ENCODE measurements around the gene GRIN1. TPM values are rescaled to one million over a fixed set of nuclear protein-coding genes. Genes with fewer than 3 reads are reported as not detected.
A peak's percentile ranks its signal among the peaks of the same experiment; 100 is the strongest.

GRIN1 gene
- total and polyA plus RNA-seq, 4 donors = 0.06 to 0.51 (median 0.34) TPM

DNA sequence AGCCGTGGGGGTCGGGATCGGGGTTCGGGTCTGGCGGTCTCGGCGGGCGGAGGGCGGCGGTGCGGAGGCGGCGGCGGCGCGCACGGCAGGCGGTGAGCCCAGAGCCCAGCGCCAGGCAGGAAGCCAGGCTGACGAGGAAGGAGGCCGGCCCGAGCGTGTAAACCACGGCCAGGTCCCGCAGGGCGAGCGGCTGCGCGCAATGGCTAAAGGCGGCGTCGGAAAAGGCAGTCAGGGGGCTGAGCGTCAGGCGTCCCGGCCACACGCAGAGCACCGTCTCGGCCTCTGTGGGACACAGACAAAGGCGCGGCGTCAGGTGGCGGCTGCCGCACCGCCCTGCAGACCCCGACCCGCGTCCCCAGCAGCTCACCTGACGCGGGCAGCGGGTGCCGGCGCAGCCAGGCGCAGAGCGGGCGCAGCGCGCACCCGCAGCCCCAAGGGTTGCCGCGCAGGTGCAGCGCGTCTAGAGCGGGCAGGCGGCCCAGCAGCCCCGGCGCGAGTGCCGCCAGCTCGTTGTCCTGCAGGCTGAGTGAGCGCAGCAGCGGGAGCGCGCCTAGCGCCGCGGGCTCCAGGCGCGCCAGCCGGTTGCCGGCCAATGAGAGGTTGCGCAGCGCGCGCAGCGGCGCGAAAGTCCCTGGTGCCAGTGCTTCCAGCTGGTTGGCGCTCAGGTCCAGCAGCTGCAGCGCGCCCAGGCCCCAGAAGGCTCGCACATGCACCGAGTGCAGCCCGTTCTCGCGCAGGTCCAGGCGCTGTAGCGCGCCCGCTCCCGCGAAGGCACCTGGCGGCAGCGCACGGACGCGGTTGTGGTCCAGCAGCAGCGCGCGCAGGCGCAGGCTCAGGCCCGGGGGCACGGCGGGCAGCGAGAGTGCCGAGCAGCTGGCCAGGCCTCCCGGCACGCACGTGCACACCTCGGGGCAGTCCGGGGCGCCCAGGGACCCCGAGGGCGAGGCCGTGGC, 30.2 kb downstream of the GRIN1 start:
- 0 to 1% methylated on average over 81 to 124 of the region's 124 CpGs for WGBS, 2 donors
- Histone ChIP-seq H3K9me3 (ENCODE audit: control insufficient read depth in 4 of 4, insufficient read depth in 3 of 4, low read length in 3 of 4) (no peaks in the 10 kb centered on the region), H3K4me3 (no peak overlapping the region), H3K4me1 (ENCODE audit: control insufficient read depth in 5 of 5, insufficient read depth in 5 of 5, low read length in 5 of 5) (peaks cover 0 to 16% (median 0%) of the 10 kb centered on the region in 5 donors), H3K9ac (ENCODE audit: insufficient read depth in 1 of 2, low read length in 2 of 2) (no peak overlapping the region), H3K27ac (ENCODE audit: low read depth in 1 of 2, low read length in 1 of 2) (no peak overlapping the region), H3K36me3 (ENCODE audit: control insufficient read depth in 4 of 4, insufficient read depth in 4 of 4, low read length in 4 of 4) (no peaks in the 10 kb centered on the region), H3K27me3 (ENCODE audit: control insufficient read depth in 3 of 3, insufficient read depth in 3 of 3, low read length in 2 of 3) (peaks cover 9 to 40% (median 23%) of the 10 kb centered on the region in 3 donors)
- DNase-seq (peak; percentile 44 to 73 (median 46)), ATAC-seq (ENCODE audit: insufficient read depth, low FRiP score) (no peak)
- TF ChIP-seq, protein P1, sequence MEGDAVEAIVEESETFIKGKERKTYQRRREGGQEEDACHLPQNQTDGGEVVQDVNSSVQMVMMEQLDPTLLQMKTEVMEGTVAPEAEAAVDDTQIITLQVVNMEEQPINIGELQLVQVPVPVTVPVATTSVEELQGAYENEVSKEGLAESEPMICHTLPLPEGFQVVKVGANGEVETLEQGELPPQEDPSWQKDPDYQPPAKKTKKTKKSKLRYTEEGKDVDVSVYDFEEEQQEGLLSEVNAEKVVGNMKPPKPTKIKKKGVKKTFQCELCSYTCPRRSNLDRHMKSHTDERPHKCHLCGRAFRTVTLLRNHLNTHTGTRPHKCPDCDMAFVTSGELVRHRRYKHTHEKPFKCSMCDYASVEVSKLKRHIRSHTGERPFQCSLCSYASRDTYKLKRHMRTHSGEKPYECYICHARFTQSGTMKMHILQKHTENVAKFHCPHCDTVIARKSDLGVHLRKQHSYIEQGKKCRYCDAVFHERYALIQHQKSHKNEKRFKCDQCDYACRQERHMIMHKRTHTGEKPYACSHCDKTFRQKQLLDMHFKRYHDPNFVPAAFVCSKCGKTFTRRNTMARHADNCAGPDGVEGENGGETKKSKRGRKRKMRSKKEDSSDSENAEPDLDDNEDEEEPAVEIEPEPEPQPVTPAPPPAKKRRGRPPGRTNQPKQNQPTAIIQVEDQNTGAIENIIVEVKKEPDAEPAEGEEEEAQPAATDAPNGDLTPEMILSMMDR (IDR thresholded peaks at IDR 0.05; ENCODE audit: control extremely low read depth, extremely low read depth) = no peak

GRCh38 chr9:137169896-137170358, 31.0 kb downstream of the GRIN1 start, which contains the start of gene LRRC26:
LRRC26 (minus strand) TSS chr9:137170051; CDS start chr9:137169943, 108 bp downstream.
- Histone ChIP-seq H3K9me3 (ENCODE audit: control insufficient read depth in 4 of 4, insufficient read depth in 3 of 4, low read length in 3 of 4) (no peaks in the 10 kb centered on the region), H3K4me1 (ENCODE audit: control insufficient read depth in 5 of 5, insufficient read depth in 5 of 5, low read length in 5 of 5) (peaks cover 0 to 17% (median 0%) of the 10 kb centered on the region in 5 donors), H3K9ac (ENCODE audit: insufficient read depth in 1 of 2, low read length in 2 of 2) (no peak within 1 kb of the TSS), H3K4me3 (no peak within 1 kb of the TSS), H3K27me3 (ENCODE audit: control insufficient read depth in 3 of 3, insufficient read depth in 3 of 3, low read length in 2 of 3) (peaks cover 9 to 37% (median 21%) of the 10 kb centered on the region in 3 donors), H3K27ac (ENCODE audit: low read depth in 1 of 2, low read length in 1 of 2) (no peak within 1 kb of the TSS), H3K36me3 (ENCODE audit: control insufficient read depth in 4 of 4, insufficient read depth in 4 of 4, low read length in 4 of 4) (no peaks in the 10 kb centered on the region)
- 11 to 23% methylated on average over 30 to 41 of the region's 41 CpGs for WGBS, 2 donors
- TF ChIP-seq, protein P1 (IDR thresholded peaks at IDR 0.05; ENCODE audit: control extremely low read depth, extremely low read depth) = no peak
- DNase-seq (no peak), ATAC-seq (ENCODE audit: insufficient read depth, low FRiP score) (no peak)

DNA sequence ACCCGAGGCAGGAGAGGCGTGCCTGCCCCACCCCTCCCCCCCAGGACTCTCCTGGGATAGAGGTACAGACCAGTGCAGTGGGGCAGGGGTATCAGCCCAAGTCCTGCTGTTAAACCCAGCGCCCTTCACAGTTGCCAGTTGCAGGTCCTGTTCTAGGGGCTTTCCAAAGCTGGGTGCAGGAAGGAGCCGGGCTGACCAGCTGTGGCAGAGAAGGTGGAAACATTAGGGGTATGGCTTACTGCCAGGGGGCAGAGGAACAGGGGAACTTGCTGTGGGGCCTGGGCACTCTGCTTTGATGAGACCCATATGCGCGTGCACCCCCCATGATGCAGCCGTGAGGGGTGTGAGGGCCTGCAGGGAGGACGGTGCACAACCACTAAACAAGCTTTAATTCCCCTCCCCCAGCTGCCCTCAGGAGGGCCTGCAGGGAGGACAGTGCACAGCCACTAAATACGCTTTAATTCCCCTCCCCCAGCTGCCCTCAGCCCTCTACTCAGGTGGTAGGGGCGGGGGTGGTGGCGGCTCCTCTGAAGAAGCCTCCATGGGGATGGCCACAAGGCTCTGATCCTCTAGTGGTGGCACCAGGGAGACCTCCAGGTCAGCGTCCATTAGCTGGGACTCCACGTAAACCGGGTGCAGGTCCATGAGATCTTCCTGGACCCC, 31.7 kb downstream of the GRIN1 start:
- TF ChIP-seq, protein P1 (IDR thresholded peaks at IDR 0.05; ENCODE audit: control extremely low read depth, extremely low read depth) = no peak
- Histone ChIP-seq H3K27ac (ENCODE audit: low read depth in 1 of 2, low read length in 1 of 2) (no peak overlapping the region), H3K36me3 (ENCODE audit: control insufficient read depth in 4 of 4, insufficient read depth in 4 of 4, low read length in 4 of 4) (no peaks in the 10 kb centered on the region), H3K27me3 (ENCODE audit: control insufficient read depth in 3 of 3, insufficient read depth in 3 of 3, low read length in 2 of 3) (peaks cover 6 to 30% (median 18%) of the 10 kb centered on the region in 3 donors), H3K9ac (ENCODE audit: insufficient read depth in 1 of 2, low read length in 2 of 2) (no peak overlapping the region), H3K9me3 (ENCODE audit: control insufficient read depth in 4 of 4, insufficient read depth in 3 of 4, low read length in 3 of 4) (no peaks in the 10 kb centered on the region), H3K4me3 (no peak overlapping the region), H3K4me1 (ENCODE audit: control insufficient read depth in 5 of 5, insufficient read depth in 5 of 5, low read length in 5 of 5) (peaks cover 0 to 21% (median 0%) of the 10 kb centered on the region in 5 donors)
- ATAC-seq (ENCODE audit: insufficient read depth, low FRiP score) = no peak
- 44 to 54% methylated on average over 14 of the region's 14 CpGs for WGBS, 2 donors
- no peak for DNase-seq
